AG09319 (cell line): ENCODE data around the gene MYO10.

Experiments used
- DNase-seq: peaks from one replicate; pipeline ENCODE4 v3.0.0-alpha.2; 2010; ENCODE audit warnings: low read depth; ENCODE audit errors: extremely low read depth
- TF ChIP-seq, protein P1 (sequence below): IDR thresholded peaks from 2 replicates; pipeline ENCODE4 v1.5.1; 2011; ENCODE audit warnings: low read depth, mild to moderate bottlenecking, inconsistent platforms, low read length, moderate library complexity

MYO10 gene

DNA sequence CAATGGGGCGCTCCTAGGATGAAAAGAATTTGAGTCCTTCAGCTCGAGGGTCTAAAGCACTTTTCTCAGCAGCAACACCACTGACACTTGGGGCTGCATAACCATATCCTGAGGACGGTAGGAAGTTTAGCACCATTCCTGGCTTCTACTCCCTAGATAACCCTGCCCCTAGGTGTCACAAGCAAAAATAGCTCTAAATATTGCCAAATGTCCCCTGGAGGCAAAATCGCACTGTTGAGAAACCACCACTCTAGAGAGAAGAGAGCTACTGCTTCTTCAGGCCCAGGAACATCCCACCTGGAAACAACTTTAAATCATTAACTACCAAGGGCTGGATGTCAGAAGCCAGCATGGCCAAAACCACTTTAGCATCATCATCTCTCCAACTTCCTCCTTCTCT, 29.8 kb downstream of the MYO10 start:
- no peak for DNase-seq
- TF ChIP-seq, protein P1, sequence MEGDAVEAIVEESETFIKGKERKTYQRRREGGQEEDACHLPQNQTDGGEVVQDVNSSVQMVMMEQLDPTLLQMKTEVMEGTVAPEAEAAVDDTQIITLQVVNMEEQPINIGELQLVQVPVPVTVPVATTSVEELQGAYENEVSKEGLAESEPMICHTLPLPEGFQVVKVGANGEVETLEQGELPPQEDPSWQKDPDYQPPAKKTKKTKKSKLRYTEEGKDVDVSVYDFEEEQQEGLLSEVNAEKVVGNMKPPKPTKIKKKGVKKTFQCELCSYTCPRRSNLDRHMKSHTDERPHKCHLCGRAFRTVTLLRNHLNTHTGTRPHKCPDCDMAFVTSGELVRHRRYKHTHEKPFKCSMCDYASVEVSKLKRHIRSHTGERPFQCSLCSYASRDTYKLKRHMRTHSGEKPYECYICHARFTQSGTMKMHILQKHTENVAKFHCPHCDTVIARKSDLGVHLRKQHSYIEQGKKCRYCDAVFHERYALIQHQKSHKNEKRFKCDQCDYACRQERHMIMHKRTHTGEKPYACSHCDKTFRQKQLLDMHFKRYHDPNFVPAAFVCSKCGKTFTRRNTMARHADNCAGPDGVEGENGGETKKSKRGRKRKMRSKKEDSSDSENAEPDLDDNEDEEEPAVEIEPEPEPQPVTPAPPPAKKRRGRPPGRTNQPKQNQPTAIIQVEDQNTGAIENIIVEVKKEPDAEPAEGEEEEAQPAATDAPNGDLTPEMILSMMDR, result no peak

DNA sequence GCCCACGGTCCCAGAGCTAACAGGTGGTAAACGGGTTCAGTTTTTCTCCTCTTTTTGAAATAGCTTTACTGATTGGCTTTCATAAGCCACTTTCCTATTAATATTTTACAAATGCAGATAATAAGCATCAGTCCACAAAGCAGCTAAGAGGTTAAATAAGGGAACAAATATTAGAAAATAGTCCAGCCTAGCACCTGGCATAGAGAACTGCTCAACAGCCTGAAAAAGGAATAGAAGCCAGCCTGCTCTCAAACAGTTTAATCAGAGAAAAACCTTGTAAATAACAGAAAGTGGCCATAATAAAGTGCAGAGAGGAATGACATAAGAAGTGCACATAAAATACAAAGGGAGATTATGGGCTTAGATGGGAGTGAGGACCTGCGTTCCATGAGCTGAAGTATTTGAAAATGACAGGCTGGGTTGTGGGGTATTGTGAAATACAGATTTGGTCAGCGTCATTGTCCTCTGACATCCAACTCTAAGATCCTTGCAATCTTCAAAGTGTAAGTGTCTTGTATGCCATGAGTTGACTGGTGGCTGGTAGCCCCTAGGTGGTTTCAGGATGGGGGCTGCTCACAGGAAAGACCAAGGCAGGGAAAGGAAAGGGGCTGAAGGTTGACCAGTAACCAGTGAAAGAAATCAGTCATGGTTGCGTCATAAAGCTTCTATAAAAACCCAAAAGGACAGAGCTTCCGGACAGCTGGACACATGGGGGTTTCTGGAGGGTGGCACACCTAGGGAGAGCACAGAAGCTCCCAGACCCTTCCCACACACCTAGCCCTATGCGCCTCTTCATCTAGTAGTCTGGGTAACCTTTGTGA, 32.4 kb downstream of the MYO10 start:
- TF ChIP-seq, protein P1, result no peak
- DNase-seq, result no peak

DNA sequence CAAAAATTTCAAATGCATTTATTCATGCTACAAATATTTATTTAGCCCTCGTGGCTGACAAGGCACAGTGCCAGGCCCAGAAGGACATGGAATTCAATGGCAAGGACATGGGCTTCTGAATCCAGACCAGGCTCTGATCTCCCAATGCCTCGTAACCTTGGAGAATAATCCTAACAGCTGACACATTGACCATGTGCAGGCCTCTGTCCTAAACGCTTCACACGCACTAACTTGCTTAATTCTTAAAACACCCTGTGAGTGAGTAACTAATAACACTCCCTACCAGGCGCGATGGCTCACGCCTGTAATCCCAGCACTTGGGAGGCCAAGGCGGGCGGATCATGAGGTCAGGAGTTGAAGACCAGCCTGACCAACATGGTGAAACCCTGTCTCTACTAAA, 33.2 kb downstream of the MYO10 start:
- TF ChIP-seq, protein P1, result no peak
- no peak for DNase-seq

DNA sequence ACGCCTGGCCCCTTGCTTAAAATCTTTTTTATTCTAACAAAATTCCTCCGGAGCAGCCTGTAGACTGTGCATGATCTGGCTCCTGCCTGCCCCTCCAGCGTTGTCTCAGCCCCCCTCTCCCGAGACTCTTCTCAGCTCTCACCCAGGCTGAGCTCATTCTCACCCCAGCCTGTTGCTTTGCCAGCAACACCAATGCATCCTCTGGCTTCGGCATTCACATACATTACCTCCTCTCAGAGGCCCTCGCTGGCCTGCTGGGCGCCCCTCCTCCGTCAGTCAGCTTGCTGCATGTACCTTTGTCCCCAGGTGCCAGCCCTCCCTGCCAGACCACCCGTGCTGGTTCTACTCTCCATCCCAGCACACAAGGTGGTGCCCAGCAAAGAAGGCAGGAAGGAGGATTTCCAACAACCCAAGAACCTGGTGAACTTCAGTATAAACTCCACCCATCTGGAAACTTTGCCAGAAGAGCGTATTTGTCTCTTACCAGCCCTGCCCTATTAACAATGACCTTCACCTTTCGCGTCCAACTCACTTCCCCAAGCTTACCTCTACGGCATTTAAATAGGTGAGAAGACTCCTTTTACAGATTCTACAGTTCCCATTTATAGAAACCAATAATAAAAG, 35.0 kb downstream of the MYO10 start:
- TF ChIP-seq, protein P1, result no peak
- no peak for DNase-seq

DNA sequence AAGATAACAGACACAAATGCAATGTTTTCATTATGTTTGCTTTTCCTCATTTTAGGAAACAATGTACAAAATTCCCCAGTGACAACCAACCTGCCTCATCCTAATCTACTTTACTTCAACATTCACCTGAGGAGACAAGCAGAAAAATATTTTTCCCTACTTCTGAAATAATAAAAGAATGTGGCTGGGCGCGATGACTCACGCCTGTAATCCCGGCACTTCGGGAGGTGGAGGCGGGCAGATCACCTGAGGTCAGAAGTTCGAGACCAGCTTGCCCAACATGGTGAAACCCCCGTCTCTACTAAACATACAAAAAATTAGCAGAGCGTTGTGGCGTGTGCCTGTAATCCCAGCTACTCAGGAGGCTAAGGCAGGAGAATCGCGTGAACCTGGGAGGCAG, 36.9 kb downstream of the MYO10 start:
- DNase-seq, result no peak
- TF ChIP-seq, protein P1, result no peak

DNA sequence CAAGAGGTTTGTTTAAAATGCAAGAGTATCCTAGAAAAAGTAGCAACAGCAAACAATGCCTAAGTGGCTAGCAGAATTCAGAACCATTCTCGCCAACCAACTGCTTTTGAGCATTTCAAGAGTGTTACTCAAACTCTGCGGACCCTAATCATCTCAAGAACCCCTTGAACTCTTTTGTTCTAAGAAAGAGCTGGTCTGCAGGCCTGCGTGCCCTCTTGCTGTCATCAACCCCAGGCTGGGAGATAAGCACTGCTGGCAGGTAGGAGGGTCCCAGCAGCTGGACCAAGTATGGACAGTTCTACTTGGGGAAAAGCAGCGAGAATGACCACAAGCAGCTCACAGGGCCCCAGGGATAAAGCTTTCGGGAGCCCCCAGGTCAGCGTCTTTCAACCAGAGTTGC, 38.3 kb downstream of the MYO10 start:
- DNase-seq, result no peak
- TF ChIP-seq, protein P1, result no peak

DNA sequence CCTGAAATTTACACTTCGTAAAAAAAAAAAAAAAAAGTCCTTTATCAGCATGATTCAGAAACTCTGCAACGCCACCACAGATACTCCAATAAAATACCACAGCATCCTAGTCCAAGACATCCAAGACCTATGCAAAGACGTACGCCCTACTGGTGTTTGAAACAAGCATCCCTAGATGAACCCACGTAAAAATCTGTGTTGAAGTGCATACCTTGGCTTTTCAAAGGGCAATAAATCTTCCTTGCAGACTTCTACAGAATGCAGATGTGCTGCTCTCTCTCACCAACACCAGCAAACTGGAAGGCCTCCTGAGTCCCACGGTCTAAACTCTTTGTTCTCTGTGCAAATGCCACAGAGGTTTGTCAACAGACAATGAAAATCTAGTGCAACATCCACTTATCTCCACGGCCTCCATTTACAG, 38.8 kb downstream of the MYO10 start:
- TF ChIP-seq, protein P1, result no peak
- DNase-seq, result no peak
